Peyer's patch (tissue), 4 donors: Measurements from ENCODE around the gene INPP4A. TPM values are rescaled to one million over a fixed set of nuclear protein-coding genes. Genes with fewer than 3 reads are reported as not detected.

Experiments
- DNase-seq, 3 donors: peaks; one replicate each; pipeline ENCODE4 v3.0.0-alpha.2; 2017 to 2019
- H3K27ac ChIP-seq, 4 donors: fragments of 200-600 bp; sonication (generic); one replicate each; pipeline ENCODE4 v1.5.1; 2016 to 2019
- H3K27me3 ChIP-seq, 2 donors: fragments of 200-600 bp; sonication (generic); one replicate each; pipeline ENCODE4 v1.5.1; 2019
- H3K36me3 ChIP-seq, 3 donors: fragments of 200-600 bp; sonication (generic); one replicate each; pipeline ENCODE4 v1.5.1; 2016 to 2019
- H3K4me1 ChIP-seq, 4 donors: fragments of 200-600 bp; sonication (generic); one replicate each; pipeline ENCODE4 v1.5.1; 2016 to 2019
- H3K4me3 ChIP-seq, 4 donors: fragments of 200-600 bp; sonication (generic); 1 replicate in 3 of 4; 2 replicates in 1 of 4; pipeline ENCODE4 v1.5.1; 2016 to 2019; ENCODE audit warnings: mild to moderate bottlenecking in 1 of 4
- H3K9me3 ChIP-seq, 4 donors: fragments of 200-600 bp; sonication (generic); one replicate each; pipeline ENCODE4 v1.5.1; 2016 to 2019; ENCODE audit warnings: mild to moderate bottlenecking in 1 of 4
- POLR2A ChIP-seq, 2 donors: fragments of 450-650 bp; IDR thresholded peaks; one replicate each; pipeline ENCODE4 v1.5.1; 2017; ENCODE audit warnings: antibody characterized with exemption in 2 of 2, mild to moderate bottlenecking in 2 of 2, moderate library complexity in 2 of 2
- total RNA-seq, 4 donors: library from RNA; depleted of rRNA; stranded (reverse); fragments of >200 nt; gene quantifications; one replicate each; pipeline ENCODE4 v1.1.0, GENCODE V29; 2016
- TF ChIP-seq, protein P1 (sequence below), 6 experiments: fragments of 450-650 bp in 4 of 6; fragments of 200-600 bp in 2 of 6; sonication (generic) in 1 of 6; IDR thresholded peaks; one replicate each; pipeline ENCODE4 v1.5.1; 2017 to 2019; ENCODE audit warnings: antibody characterized with exemption in 6 of 6, mild to moderate bottlenecking in 3 of 6, moderate library complexity in 1 of 6

The INPP4A gene
- total RNA-seq, 4 donors from 2014 or later = 15.6 to 78.4 (median 27.4) TPM

DNA sequence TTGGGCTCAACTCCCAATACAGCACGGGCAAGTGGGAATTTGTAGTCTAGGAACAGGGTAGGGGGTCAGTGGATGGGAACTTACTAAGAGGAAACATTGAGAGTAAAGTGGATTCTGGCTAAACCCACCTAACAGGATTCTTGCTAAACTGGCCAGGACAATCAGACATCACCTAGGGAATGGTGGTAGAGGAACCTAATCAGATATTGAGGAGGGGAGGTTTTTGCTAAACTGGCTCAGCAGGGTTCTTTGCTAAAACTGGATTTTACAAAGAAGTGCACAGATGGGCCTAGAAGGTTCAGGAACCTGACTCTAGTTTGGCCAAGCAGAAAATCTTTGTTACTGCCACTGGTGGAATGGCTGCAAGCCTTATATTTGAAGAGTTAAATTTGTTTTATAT is 55.9 kb downstream of the INPP4A start:
- TF ChIP-seq POLR2A (IDR thresholded peaks at IDR 0.05) = no peak
- no peak overlapping the region for H3K27ac ChIP-seq
- H3K4me3 ChIP-seq = no peak overlapping the region
- DNase-seq = no peak
- peaks cover 0 to 5% (median 0%) of the 10 kb centered on the region in 4 donors for H3K4me1 ChIP-seq
- H3K9me3 ChIP-seq = peaks cover 0 to 5% (median 0%) of the 10 kb centered on the region in 4 donors
- H3K36me3 ChIP-seq = no peaks in the 10 kb centered on the region
- H3K27me3 ChIP-seq = no peaks in the 10 kb centered on the region

DNA sequence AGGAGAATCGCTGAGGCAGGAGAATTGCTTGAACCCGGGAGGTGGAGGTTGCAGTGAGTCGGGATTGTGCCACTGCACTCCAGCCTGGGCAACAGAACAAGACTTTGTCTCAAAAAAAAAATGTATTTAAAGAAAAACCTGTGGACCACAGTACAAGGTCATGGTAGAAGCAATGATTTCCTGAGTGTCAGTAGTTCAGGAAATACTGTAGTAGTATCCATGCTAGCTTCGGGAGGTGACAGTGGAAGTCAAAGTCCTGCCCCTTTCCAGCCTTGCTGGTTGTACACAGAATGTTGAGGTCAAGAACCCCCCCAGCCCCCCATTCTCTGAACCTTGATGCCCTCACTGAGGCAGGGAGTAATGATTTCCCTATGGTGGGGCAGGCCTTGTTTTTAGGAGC is 56.6 kb downstream of the INPP4A start:
- TF ChIP-seq POLR2A (IDR thresholded peaks at IDR 0.05) = no peak
- TF ChIP-seq, protein P1, sequence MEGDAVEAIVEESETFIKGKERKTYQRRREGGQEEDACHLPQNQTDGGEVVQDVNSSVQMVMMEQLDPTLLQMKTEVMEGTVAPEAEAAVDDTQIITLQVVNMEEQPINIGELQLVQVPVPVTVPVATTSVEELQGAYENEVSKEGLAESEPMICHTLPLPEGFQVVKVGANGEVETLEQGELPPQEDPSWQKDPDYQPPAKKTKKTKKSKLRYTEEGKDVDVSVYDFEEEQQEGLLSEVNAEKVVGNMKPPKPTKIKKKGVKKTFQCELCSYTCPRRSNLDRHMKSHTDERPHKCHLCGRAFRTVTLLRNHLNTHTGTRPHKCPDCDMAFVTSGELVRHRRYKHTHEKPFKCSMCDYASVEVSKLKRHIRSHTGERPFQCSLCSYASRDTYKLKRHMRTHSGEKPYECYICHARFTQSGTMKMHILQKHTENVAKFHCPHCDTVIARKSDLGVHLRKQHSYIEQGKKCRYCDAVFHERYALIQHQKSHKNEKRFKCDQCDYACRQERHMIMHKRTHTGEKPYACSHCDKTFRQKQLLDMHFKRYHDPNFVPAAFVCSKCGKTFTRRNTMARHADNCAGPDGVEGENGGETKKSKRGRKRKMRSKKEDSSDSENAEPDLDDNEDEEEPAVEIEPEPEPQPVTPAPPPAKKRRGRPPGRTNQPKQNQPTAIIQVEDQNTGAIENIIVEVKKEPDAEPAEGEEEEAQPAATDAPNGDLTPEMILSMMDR (IDR thresholded peaks at IDR 0.05) = no peak
- Histone ChIP-seq H3K27ac (no peak overlapping the region), H3K36me3 (no peaks in the 10 kb centered on the region), H3K27me3 (no peaks in the 10 kb centered on the region), H3K4me1 (peaks cover 0 to 5% (median 0%) of the 10 kb centered on the region in 4 donors), H3K4me3 (no peak overlapping the region), H3K9me3 (peaks cover 0 to 5% (median 0%) of the 10 kb centered on the region in 4 donors)
- peak in 1 of 3 donors; percentile 25 for DNase-seq

DNA sequence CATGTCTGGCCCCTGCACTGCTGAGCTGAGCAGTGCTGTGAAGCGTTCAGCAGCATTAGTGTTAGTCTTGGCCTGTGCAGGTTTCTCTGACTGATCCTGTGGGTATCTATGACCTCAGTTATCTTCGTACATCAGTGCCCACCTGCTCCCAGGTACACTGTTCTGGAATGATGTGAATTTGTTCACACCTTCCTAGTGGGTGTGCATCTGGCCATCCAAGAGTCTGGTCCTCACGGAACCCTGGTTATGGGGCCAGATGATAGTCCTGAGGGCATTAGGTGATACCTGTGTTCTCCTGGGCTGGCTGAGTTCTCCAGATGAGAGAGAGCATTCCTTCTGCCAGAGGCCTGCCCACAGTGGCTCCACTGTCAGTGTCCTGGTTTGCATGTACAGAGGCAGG is 57.2 kb downstream of the INPP4A start:
- DNase-seq = peak in 1 of 3 donors; percentile 34

DNA sequence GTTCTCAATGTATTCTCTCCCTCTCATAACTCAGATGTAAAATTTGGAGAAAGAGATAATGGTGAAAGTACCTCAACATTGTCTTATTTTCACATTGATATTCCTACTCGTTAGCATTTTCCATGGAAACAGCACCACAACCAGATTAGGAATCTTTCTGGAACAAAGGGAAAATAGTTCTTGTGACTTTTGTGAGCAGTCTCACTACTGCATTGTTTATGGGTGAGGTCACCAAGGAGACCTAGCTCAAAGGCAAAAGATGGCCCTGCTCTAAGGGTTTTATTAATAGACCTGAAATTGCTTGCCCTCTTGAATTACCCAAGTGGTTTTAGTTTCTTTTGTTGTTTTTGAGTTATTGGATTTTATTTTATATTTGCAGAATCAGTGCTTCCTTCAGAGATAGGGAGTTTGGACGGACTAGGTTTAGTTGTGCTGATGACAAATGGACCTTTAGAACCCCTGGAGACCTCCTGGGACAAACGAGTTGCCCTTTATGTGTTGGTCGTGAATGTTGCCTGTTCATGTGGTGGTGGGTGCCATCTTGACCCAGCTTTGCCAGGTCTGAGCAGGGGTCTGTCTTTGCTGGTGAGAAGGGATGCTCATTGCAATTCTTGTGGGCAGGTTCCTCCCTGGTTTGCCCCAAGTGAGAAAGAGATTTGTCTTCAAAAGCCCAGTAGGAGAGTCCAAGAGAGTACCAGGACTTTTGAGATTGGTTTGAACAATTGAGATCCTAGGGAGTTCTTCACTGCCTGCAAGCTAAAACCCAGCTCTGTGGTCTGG is 58.1 kb downstream of the INPP4A start:
- Histone ChIP-seq H3K4me1 (peaks cover 0 to 6% (median 3%) of the 10 kb centered on the region in 4 donors), H3K36me3 (no peaks in the 10 kb centered on the region), H3K27ac (peak overlapping the region in 1 of 4 donors; percentile 47), H3K9me3 (no peaks in the 10 kb centered on the region), H3K4me3 (no peak overlapping the region), H3K27me3 (no peaks in the 10 kb centered on the region)
- TF ChIP-seq, protein P1 (IDR thresholded peaks at IDR 0.05) = no peak
- no peak for TF ChIP-seq POLR2A (IDR thresholded peaks at IDR 0.05)
- peak in 1 of 3 donors; percentile 8 for DNase-seq

More for the DNA sequence above, 57.2 kb downstream of the INPP4A start:
- Histone ChIP-seq H3K27ac (no peak overlapping the region), H3K36me3 (no peaks in the 10 kb centered on the region), H3K9me3 (peaks cover 0 to 5% (median 0%) of the 10 kb centered on the region in 4 donors), H3K4me1 (peaks cover 0 to 5% (median 0%) of the 10 kb centered on the region in 4 donors), H3K4me3 (no peak overlapping the region), H3K27me3 (no peaks in the 10 kb centered on the region)
- no peak for TF ChIP-seq POLR2A (IDR thresholded peaks at IDR 0.05)
- TF ChIP-seq, protein P1 (IDR thresholded peaks at IDR 0.05) = no peak

DNA sequence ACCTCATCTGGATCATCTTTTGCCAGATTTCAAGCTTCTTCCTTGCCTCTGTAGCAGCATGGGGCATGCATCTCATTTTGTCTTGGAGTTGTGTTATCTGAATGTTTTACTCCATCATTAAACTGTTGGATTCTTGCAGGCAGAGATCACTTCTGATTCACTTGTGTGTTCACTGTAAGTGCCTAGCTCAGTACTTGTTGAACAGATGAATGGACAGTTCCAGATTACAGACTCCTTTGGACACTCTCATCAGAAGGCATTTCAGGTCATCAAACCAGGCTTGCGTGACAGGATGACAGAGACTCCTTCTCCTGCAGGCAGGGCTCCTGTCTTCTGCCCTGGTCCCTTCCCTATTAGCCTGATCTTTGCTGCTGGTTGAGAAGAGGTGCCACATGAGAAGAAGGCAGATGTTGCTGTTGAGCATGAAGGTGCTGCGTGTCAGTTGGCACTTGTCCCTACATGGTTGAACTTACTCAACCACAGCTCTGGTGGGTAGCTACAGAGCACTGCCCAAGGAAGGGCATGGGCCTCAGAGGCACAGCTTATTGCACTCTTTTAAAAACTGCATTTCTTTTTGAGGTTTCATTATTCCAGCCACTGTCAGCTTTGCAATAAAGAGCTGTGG is 58.9 kb downstream of the INPP4A start:
- H3K9me3 ChIP-seq = no peaks in the 10 kb centered on the region
- H3K27ac ChIP-seq = peak overlapping the region in 2 of 4 donors; percentile 15 to 47
- H3K4me3 ChIP-seq = no peak overlapping the region
- no peak for DNase-seq
- H3K36me3 ChIP-seq = no peaks in the 10 kb centered on the region
- TF ChIP-seq POLR2A (IDR thresholded peaks at IDR 0.05) = no peak
- TF ChIP-seq, protein P1 (IDR thresholded peaks at IDR 0.05) = no peak
- peaks cover 0 to 13% (median 4%) of the 10 kb centered on the region in 4 donors for H3K4me1 ChIP-seq
- H3K27me3 ChIP-seq = no peaks in the 10 kb centered on the region
